Measurements from ENCODE around the gene TBC1D22A.

DNA sequence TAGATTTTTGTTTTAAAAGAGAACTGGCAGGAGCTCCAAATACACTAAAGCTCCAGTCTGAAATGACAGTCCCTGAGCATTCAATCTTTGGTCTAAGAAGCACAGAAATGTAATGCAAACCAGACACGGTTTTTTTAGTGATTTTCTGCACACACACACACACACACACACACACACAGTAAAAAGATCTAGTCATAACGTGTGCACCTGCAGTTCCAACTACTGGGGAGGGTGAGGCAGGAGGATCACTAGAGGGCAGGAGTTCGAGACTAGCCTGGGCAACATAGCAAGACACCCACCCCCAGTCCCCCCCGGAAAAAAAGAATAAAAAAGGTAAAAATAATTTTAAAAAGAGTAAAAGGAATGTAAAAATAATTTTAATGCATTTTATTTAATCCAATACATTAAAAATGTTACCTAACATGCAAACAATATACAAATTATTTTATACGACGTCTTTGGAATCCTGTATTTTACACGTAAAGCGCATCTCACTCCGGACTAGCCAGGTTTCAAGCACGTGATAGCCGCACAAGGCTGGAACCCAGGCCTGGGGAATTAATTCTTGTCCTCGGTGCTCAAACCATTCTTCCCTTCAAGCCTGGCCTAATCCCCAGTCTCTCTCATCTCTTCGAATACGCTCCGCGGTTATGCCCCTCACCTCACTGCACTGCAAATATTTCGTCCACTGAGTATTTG lies 762 bp upstream of the TBC1D22A start:
- TF ChIP-seq, protein P1, sequence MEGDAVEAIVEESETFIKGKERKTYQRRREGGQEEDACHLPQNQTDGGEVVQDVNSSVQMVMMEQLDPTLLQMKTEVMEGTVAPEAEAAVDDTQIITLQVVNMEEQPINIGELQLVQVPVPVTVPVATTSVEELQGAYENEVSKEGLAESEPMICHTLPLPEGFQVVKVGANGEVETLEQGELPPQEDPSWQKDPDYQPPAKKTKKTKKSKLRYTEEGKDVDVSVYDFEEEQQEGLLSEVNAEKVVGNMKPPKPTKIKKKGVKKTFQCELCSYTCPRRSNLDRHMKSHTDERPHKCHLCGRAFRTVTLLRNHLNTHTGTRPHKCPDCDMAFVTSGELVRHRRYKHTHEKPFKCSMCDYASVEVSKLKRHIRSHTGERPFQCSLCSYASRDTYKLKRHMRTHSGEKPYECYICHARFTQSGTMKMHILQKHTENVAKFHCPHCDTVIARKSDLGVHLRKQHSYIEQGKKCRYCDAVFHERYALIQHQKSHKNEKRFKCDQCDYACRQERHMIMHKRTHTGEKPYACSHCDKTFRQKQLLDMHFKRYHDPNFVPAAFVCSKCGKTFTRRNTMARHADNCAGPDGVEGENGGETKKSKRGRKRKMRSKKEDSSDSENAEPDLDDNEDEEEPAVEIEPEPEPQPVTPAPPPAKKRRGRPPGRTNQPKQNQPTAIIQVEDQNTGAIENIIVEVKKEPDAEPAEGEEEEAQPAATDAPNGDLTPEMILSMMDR (conservative IDR thresholded peaks at IDR 0.05; ENCODE audit: low read depth in 2 of 2) = no peak
- TF ChIP-seq, protein P2, sequence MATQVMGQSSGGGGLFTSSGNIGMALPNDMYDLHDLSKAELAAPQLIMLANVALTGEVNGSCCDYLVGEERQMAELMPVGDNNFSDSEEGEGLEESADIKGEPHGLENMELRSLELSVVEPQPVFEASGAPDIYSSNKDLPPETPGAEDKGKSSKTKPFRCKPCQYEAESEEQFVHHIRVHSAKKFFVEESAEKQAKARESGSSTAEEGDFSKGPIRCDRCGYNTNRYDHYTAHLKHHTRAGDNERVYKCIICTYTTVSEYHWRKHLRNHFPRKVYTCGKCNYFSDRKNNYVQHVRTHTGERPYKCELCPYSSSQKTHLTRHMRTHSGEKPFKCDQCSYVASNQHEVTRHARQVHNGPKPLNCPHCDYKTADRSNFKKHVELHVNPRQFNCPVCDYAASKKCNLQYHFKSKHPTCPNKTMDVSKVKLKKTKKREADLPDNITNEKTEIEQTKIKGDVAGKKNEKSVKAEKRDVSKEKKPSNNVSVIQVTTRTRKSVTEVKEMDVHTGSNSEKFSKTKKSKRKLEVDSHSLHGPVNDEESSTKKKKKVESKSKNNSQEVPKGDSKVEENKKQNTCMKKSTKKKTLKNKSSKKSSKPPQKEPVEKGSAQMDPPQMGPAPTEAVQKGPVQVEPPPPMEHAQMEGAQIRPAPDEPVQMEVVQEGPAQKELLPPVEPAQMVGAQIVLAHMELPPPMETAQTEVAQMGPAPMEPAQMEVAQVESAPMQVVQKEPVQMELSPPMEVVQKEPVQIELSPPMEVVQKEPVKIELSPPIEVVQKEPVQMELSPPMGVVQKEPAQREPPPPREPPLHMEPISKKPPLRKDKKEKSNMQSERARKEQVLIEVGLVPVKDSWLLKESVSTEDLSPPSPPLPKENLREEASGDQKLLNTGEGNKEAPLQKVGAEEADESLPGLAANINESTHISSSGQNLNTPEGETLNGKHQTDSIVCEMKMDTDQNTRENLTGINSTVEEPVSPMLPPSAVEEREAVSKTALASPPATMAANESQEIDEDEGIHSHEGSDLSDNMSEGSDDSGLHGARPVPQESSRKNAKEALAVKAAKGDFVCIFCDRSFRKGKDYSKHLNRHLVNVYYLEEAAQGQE (IDR thresholded peaks at IDR 0.05; ENCODE audit: unreplicated experiment) = no peak
